Gastroesophageal sphincter (tissue), 4 donors: ENCODE measurements around the gene BTBD7. TPM values are rescaled to one million over a fixed set of nuclear protein-coding genes. Genes with fewer than 3 reads are reported as not detected.

ENCODE experiments used
- ATAC-seq: fragments of 150-250 bp; one replicate; pipeline ENCODE4 v1.9.1; 2016; ENCODE audit warnings: mild to moderate bottlenecking, moderate library complexity
- H3K27ac ChIP-seq, 4 donors: fragments of 200-600 bp; sonication (generic) in 3 of 4; 1 replicate in 3 of 4; 2 replicates in 1 of 4; pipeline ENCODE4 v1.5.1; 2016 to 2019
- H3K27me3 ChIP-seq: fragments of 200-600 bp; sonication (generic); one replicate; pipeline ENCODE4 v1.5.1; 2019
- H3K36me3 ChIP-seq, 2 donors: fragments of 200-600 bp; sonication (generic); one replicate each; pipeline ENCODE4 v1.5.1; 2019; ENCODE audit warnings: control low read depth in 1 of 2
- H3K4me1 ChIP-seq, 3 donors: fragments of 200-600 bp; sonication (generic); 1 replicate in 2 of 3; 2 replicates in 1 of 3; pipeline ENCODE4 v1.5.1; 2016 to 2019; ENCODE audit warnings: control low read depth in 2 of 3
- H3K4me3 ChIP-seq, 2 donors: fragments of 200-600 bp; sonication (generic); one replicate each; pipeline ENCODE4 v1.5.1; 2019; ENCODE audit warnings: mild to moderate bottlenecking in 1 of 2, moderate library complexity in 1 of 2
- H3K9me3 ChIP-seq, 3 donors: fragments of 200-600 bp; sonication (generic); one replicate each; pipeline ENCODE4 v1.5.1; 2017 to 2019; ENCODE audit warnings: control low read depth in 2 of 3
- EP300 ChIP-seq: sonication (generic); formaldehyde crosslinking; IDR thresholded peaks from one replicate; pipeline ENCODE4 v1.6.1; 2017; ENCODE audit warnings: antibody characterized with exemption, mild to moderate bottlenecking
- POLR2A ChIP-seq, 2 donors: fragments of 450-650 bp; IDR thresholded peaks; one replicate each; pipeline ENCODE4 v1.6.1; 2017; ENCODE audit warnings: antibody characterized with exemption in 2 of 2, mild to moderate bottlenecking in 2 of 2, moderate library complexity in 1 of 2
- POLR2AphosphoS5 ChIP-seq: sonication (generic); formaldehyde crosslinking; IDR thresholded peaks from one replicate; pipeline ENCODE4 v1.6.1; 2017; ENCODE audit warnings: antibody characterized with exemption
- WGBS, 2 donors: methylation state at CpG; one replicate each; pipeline ENCODE4 v1.1.5; 2018; ENCODE audit warnings: low coverage in 1 of 2; 5-methylcytosine and 5-hydroxymethylcytosine counted together
- total RNA-seq, 4 donors: library from RNA; depleted of rRNA; stranded (reverse); fragments of >200 nt; gene quantifications; one replicate each; pipeline ENCODE4 v1.1.0, GENCODE V29; 2016
- TF ChIP-seq, protein P1 (sequence below), 4 experiments: fragments of 200-600 bp in 2 of 4; fragments of 450-650 bp in 2 of 4; sonication (generic) in 1 of 4; IDR thresholded peaks; one replicate each; pipeline ENCODE4 v1.5.1; 2017 to 2019; ENCODE audit warnings: antibody characterized with exemption in 4 of 4, mild to moderate bottlenecking in 2 of 4, moderate library complexity in 2 of 4

Gene BTBD7
- total RNA-seq, 4 donors from 2014 or later, result 29.9 to 35.6 (median 33.0) TPM

DNA sequence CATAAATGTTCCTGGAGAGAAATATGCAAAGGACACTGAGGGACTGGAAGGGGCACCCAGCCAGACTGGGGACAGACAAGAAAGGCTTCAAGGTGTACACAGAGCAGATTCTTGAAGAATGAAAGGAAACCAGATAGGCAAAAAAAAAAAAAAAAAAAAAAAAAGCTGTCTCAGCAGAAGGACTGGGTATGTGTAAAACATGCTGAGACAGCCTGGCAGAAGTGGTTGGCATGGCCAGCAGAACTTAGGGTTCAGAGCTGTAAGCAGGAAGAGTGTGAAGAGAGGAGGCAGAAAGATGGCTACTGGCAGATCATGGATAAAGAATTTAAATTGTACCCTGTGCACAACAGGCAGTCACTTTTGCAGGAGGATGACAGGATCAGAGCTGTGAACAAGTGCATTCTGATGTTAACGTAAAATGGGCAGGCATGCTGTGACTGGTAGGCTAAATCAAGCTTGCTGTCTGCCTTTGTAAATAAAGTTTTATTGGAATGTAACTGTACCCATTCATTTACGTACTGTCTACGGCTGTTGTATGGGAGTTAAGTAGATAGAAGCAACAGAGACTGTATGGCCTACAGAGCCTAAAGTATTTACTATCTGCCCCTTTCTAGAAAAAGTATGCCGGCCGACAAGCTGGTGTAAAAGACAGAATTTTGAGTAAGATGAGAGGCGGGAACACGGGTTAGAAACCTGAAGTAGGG is 83.6 kb downstream of the BTBD7 start:
- Histone ChIP-seq H3K27me3 (no peaks in the 10 kb centered on the region), H3K27ac (no peak overlapping the region), H3K36me3 (peaks cover 7 to 96% of the 10 kb centered on the region in 2 donors), H3K9me3 (no peaks in the 10 kb centered on the region), H3K4me1 (no peaks in the 10 kb centered on the region), H3K4me3 (no peak overlapping the region)
- TF ChIP-seq, protein P1, sequence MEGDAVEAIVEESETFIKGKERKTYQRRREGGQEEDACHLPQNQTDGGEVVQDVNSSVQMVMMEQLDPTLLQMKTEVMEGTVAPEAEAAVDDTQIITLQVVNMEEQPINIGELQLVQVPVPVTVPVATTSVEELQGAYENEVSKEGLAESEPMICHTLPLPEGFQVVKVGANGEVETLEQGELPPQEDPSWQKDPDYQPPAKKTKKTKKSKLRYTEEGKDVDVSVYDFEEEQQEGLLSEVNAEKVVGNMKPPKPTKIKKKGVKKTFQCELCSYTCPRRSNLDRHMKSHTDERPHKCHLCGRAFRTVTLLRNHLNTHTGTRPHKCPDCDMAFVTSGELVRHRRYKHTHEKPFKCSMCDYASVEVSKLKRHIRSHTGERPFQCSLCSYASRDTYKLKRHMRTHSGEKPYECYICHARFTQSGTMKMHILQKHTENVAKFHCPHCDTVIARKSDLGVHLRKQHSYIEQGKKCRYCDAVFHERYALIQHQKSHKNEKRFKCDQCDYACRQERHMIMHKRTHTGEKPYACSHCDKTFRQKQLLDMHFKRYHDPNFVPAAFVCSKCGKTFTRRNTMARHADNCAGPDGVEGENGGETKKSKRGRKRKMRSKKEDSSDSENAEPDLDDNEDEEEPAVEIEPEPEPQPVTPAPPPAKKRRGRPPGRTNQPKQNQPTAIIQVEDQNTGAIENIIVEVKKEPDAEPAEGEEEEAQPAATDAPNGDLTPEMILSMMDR (IDR thresholded peaks at IDR 0.05), result no peak
- TF ChIP-seq POLR2AphosphoS5, result no peak
- no peak for TF ChIP-seq EP300
- no peak for TF ChIP-seq POLR2A (IDR thresholded peaks at IDR 0.05)
- WGBS, 2 donors, result 86 to 91% methylated on average over 6 to 7 of the region's 7 CpGs
- no peak for ATAC-seq

GRCh38 chr14:93246534-93246933 is 86.3 kb downstream of the BTBD7 start:
- Histone ChIP-seq H3K36me3 (peaks cover 11 to 98% of the 10 kb centered on the region in 2 donors), H3K4me1 (no peaks in the 10 kb centered on the region), H3K27ac (no peak overlapping the region), H3K9me3 (no peaks in the 10 kb centered on the region), H3K27me3 (no peaks in the 10 kb centered on the region), H3K4me3 (no peak overlapping the region)
- TF ChIP-seq POLR2AphosphoS5, result no peak
- TF ChIP-seq, protein P1 (IDR thresholded peaks at IDR 0.05), result no peak
- TF ChIP-seq EP300, result no peak
- TF ChIP-seq POLR2A (IDR thresholded peaks at IDR 0.05), result no peak
- ATAC-seq, result no peak

DNA sequence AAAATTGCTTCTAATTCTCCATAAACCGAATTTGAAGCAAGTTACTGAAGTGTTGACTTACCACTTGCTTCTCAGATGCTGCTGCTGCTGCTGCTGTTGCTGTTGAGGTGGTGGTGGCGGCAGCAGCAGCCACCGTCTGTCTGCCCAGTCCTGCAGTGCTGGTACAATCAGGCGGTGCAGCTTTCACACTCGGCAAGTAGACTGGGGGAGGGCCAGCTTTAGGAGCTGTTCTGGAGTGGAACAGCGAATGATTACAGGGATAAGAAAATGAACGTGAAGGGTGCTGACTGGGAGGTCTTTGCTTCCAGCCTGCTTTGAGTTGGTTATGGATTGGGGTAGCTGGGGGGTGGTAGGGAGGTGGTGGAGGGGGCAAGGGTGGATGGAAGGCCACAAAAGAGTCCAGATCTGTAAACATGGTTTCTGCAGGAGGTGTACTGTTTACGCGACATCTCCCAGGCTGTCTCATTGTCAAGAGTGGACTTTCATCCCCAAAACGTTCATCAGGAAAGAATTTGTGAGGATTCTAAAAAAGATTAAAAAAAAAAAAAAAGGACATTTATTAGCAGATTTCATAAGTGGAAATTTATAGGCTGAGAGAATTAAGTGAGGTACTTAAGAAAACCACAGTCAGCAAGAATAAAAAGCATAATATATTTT is 86.9 kb downstream of the BTBD7 start:
- Histone ChIP-seq H3K27ac (no peak overlapping the region), H3K36me3 (peaks cover 11 to 98% of the 10 kb centered on the region in 2 donors), H3K27me3 (no peaks in the 10 kb centered on the region), H3K4me1 (no peaks in the 10 kb centered on the region), H3K4me3 (no peak overlapping the region), H3K9me3 (no peaks in the 10 kb centered on the region)
- ATAC-seq, result no peak
- no peak for TF ChIP-seq EP300
- no peak for TF ChIP-seq POLR2A (IDR thresholded peaks at IDR 0.05)
- WGBS, 2 donors, result 79 to 80% methylated on average over 2 to 9 of the region's 10 CpGs

DNA sequence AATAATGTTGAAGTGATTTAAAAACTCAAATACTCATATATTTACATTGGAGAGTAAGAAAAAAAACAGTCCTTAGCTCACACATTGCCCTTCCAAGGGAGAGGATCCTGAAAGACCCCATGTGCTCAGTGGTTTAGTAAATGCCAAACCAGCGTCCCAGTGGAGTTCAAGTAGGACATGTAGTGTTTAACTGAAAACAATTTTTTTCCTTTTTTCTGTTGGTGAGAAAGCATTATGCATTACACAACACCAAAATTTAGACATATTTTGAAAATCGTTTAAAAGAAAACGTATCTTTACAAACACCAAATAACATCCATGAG is 92.2 kb downstream of the BTBD7 start:
- TF ChIP-seq, protein P1 (IDR thresholded peaks at IDR 0.05), result no peak
- TF ChIP-seq POLR2AphosphoS5 (no peak), POLR2A (IDR thresholded peaks at IDR 0.05) (no peak), EP300 (no peak)
- H3K9me3 ChIP-seq, result no peaks in the 10 kb centered on the region
- WGBS, 2 donors, result 84 to 87% methylated on average over 3 of the region's 3 CpGs
- no peak for ATAC-seq
- no peak overlapping the region for H3K27ac ChIP-seq
- H3K27me3 ChIP-seq, result no peaks in the 10 kb centered on the region
- H3K4me3 ChIP-seq, result no peak overlapping the region
- H3K36me3 ChIP-seq, result peaks cover 8 to 59% of the 10 kb centered on the region in 2 donors
- H3K4me1 ChIP-seq, result no peaks in the 10 kb centered on the region

DNA sequence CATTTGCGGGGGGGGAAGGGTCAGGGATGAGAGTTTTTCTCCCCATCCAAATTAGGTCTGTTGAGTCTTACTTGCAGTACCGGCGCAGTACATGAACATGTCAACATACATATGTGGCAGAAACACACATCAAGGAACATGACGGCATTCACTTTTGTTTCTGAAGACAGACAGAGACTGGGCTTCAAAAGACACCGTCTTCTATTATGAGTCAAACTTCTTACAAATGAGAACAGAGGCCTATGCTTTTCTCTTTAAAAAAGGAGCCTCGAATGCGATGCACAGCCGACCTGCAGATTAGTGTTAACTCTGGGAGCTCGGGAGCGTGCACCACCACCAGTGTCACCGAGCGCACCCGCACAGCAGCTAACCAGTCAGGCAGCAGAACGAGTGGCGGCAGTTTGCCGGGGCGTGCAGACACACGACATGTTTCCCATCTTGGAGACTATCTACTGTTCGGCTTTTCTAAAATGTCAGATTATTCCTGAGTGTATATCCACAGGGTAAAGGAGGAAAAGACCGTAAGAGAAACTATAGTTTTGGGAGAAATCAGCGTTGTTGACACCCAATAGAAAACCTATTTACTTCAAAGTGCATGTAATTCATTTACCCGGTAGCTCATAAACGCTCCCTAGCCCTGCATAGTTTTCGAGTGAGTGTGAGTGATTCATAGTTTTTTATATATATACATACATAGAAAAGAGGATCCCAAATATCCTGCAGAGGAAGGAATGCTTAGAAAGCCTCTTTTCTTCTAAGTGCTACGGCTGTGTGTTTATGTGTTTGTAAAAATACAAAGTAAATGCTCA is 92.8 kb downstream of the BTBD7 start:
- no peaks in the 10 kb centered on the region for H3K4me1 ChIP-seq
- 87 to 92% methylated on average over 10 to 15 of the region's 25 CpGs for WGBS, 2 donors
- TF ChIP-seq POLR2A (IDR thresholded peaks at IDR 0.05) (no peak), EP300 (no peak), POLR2AphosphoS5 (no peak)
- no peak overlapping the region for H3K4me3 ChIP-seq
- H3K9me3 ChIP-seq, result no peaks in the 10 kb centered on the region
- no peaks in the 10 kb centered on the region for H3K27me3 ChIP-seq
- no peak for ATAC-seq
- peaks cover 4 to 54% of the 10 kb centered on the region in 2 donors for H3K36me3 ChIP-seq
- no peak overlapping the region for H3K27ac ChIP-seq
